GM18519 (cell line): ENCODE results near the gene CELF1.
"Not testable (repeated sequence)": the region's sequence is repeated elsewhere in the genome, so short reads cannot be mapped to it uniquely, and the experiment has no call there.

Experiments used
- ATAC-seq: cut with Tn5 transposase; IDR thresholded peaks from one replicate; pipeline ENCODE4 v1.9.1; 2021; ENCODE audit warnings: mild to moderate bottlenecking, moderate library complexity; ENCODE audit not compliant: unreplicated experiment, low FRiP score

The CELF1 gene

DNA sequence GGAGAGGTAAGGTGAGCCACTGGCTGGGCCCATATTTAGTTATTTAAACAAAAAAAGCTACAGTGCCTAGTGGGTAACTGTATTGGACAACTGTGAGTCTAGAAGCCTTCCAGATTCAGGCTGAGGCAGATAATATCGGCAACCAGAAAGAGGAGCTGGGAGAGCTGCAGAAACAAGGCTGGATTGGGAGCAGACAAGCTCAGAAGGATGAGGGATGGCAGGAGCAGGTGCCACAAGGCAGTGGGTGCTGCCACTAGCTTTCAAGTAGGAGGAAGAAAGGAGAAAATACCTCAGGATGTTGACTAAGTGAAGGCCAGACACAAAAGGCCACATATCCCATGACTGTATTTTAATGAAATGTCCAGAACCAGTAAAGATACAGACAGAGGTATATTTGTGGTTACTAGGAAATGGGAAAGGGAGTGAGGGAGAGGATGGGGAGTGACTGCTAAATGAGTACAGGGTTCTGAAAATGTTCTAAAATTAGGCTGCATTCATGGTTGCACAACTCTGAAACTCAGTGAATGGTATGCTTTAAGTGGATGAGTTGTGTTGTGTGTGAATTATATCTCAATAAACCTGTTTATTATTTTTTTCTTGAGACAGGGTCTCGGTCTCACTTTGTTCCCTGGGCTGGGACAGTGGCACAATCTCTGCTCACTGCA lies 92.2 kb downstream of the CELF1 start:
- no peak for ATAC-seq

DNA sequence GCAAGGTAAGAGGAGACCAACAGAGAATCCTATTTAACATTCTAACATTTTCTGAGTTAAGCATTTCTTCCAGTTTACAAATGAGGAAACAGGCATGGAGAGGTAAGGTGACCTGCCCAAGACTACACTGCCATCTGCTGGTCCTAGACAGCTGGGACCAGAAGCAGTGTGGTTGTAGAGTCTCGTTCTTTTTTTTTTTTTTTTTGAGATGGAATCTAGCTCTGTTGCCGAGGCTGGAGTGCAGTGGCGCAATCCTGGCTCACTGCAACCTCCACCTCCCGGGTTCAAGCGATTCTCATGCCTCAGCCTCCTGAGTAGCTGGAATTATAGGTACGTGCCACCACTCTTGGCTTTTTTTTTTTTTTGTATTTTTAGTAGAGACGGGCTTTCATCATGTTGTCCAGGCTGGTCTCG lies 98.7 kb downstream of the CELF1 start:
- not testable (repeated sequence) for ATAC-seq

DNA sequence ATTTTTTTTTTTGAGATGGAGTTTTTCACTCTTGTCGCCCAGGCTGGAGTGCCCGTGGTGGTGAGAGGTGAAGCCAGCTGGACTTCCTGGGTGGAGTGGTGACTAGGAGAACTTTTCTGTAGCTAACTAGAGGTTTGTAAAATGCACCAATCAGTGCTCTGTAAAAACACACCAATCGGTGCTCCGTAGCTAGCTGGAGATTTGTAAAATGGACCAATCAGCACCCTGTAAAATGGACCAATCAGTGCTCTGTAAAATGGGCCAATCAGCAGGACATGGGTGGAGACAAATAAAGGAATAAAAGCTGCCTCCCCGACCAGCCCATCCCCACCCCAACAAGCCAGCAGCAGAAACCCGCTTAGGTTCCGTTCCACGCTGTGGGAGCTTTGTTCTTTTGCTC lies 99.6 kb downstream of the CELF1 start:
- no peak for ATAC-seq

DNA sequence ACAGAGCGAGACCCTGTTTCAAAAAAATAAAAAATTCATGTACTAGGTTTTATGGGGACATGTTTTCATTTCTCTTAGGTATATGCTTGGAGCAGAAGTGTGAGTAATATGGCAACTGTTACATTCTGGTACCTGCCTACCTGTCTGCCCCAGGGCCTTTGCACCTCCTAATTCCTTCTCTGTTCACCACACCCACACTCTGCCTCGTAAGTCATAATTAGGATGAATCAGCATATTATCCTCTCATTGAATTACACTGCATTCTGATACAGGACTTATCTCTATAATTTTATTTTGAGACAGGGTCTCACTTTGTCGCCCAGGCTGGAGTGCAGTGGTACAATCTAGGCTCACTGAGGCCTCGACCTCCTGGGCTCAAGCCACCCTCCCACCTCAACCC lies 100.9 kb downstream of the CELF1 start:
- ATAC-seq, result no peak

DNA sequence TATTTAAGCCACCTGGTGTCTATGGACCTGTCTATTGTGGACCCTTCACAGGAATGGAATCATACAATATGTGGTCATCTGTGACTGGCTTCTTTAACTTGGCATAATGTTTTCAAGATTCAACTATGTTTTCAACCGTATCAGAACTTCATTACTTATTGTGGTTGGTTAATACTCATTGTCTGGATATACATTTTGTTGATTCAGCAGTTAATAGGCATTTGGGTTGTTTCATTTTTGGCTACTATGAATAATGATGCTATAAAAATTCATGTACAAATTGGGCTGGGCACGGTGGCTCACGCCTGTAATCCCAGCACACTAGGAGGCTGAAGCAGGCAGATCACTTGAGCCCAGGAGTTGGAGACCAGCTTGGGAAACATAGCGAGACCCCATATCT lies 101.5 kb downstream of the CELF1 start:
- no peak for ATAC-seq

DNA sequence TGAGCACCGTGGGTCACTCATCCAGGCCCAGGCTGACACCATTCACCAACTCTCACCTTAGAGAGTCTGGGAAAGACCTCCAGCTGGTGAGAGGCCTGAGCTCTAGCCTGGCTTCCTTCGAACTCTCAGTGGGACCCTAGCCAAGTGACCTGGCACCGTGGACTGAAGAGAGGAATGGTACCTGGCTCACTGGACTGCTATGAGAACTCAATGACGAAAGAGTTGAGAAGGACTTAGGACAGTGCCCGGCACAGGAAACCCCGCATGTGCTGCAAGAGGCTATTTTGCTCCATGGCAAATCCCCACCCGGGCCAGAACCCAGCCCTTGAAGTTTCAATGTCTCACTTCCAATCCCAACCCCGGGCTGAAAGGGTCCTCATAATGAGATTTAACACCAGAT lies 103.4 kb downstream of the CELF1 start:
- no peak for ATAC-seq

DNA sequence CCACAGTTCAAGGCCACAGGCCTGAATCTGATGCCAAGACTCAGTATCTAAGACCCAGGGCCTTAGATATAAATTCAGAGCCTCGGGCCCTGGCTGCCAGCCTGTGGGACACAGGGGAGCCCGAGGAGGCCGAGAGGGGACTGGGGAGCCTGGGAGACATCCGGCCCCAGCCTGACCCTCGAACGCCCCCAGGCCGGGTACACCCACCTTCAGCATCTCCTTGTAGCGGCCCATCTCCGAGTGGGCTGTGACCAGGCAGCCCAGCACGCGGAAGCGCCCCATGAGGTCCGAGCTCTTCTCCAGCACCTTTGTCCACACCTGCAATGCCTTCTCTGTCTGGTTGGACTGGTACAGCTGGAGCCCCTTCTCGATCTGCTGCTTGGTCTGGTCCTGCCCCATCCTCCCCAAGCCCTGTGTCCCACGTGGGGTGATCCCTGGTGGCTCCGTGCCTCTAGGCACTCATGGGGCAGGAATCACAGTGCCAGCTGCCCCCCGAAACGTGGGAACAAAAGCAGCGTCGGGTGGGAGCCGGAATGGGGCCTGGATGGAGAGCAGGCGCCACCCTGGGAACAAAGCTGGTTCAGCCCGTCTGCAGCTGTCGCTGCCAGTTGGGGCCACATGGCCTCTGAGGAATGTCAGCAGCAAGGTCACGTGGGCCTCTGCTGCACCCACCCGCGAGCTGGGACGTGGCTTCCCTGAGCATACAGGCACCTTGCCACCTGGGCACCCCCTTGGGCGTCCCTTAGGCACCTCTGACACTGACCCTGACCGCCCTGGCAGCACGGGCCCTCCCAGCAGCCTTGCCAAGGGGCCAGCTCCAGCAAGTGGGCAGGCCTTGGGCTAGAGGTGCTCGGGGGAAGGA lies 104.1 kb downstream of the CELF1 start, which contains the start of gene RAPSN:
Gene RAPSN, minus strand, starts transcription at position 571 of the 862 bp plus-strand sequence. Its CDS starts 172 bp downstream, at position 399.
- ATAC-seq, result no peak

DNA sequence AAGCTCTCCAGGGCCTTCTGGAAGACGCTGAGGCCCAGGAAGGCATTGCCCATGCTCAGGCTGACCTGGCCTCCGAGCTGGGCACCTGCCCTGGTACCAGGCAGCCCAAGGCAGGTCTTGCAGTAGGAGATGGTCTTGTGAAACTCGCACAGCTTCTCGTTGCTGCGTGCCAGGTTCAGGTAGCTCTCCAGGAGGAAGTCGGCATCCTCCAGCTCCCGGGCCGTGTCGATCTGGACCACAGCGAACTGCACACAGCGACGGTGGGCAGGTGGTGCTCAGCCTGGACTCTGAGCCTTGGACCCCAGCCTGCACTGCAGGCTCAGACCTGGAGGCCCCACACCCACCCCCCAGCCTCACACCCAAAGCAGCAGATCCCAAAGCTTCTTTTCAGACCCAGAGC lies 105.0 kb downstream of the CELF1 start:
- no peak for ATAC-seq

DNA sequence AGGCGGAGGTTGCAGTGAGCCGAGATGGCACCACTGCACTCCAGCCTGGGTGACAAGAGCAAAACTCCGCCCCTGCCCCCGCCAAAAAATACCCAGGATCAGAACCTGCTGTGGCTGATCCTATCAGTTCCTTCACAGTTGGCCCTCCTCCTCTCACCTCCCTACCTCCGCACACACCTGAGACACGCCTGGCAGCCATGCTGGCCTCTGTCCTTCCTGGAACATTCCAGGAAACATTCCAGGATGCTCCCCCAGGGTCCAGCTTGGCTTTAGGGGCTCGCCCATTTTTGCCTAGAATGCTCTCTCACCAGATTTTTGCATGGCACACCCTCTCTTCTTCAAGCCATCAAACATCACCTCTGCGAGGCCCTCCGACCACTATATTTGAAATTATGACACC lies 106.1 kb downstream of the CELF1 start:
- no peak for ATAC-seq

DNA sequence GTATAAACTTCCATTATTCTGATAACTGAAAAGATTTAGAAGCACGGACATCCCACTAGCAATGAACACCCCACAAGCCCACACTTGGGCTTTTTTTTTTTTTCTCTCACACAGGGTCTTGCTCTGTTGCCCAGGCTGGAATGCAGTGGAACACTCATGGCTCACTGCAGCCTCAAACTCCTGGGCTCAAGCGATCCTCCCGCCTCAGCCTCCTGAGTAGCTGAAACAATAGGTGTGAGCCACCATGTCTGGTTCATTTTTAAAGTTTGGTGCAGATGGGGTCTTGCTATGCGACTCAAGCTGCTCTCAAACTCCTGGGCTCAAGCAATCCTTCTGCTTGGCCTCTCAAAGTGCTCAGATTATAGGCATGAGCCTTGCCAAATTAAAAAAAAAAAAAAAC lies 107.1 kb downstream of the CELF1 start:
- no peak for ATAC-seq

DNA sequence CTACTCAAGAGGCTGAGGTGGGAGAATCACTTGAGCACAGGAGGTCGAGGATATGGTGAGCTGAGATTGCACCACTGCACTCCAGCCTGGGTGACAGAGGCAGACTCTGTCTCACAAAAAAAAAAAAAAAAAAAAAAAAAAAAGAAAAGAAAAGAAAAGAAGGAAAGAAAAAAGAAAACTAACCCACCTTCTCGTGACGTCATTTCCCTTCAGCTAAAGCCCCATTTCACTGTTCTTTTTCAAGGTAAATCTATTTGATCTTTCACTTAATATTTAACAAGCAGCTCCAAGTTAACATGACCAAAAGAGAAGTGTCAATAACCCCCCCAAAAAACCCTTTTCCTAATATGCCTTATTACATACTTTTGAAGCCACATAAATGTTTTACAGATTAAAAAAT lies 109.1 kb downstream of the CELF1 start:
- no peak for ATAC-seq

DNA sequence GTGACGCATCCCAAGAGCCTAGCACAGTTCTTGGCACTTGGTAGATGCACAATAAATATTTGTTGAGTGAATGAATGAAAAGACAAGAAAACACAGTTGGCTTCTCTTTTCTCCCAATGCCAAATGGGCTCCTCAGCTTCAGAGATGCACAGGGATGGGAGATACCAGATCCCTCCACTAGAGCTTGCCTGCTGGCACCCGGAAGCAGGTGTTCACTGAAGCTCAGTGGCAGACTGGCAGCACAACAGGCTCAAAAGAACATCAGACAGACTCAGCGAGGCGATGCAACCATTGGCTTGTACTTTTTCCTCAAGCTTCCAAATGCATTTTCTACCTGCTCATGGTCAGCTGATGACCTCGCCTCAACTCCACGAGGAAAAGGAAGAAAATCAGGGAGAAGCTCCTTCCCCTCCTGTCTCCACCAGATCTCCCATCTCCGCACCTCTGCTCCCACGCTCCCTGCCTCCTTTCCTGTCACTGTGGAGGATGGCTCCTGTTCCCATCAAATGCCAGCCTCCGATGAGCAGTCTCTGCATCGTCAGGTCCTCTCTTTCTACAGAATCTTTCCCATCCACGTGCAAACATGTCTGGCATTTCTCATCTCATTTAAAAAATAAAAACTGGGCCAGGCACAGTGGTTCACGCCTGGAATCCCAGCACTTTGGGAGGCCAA lies 109.8 kb downstream of the CELF1 start:
- ATAC-seq, result no peak

DNA sequence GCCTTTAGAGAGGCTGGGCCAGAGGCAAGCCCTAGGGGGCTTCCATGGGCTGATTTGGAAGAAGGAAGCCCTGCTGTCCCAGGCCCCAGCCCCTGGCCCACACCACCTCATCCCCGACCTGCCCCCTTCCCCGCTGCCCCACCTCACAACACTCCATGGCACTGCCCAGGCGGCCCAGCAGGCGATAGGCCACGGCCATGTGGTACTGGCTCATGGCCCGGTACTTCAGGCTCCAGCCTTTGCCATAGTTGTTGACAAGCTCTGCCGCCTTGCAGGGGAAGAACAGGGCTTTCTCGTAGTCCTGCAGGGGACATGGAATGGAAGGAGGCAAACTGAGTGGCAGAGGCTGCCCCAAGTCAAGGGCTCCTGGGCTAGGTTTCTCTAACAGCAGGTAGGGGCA lies 110.4 kb downstream of the CELF1 start:
- no peak for ATAC-seq

DNA sequence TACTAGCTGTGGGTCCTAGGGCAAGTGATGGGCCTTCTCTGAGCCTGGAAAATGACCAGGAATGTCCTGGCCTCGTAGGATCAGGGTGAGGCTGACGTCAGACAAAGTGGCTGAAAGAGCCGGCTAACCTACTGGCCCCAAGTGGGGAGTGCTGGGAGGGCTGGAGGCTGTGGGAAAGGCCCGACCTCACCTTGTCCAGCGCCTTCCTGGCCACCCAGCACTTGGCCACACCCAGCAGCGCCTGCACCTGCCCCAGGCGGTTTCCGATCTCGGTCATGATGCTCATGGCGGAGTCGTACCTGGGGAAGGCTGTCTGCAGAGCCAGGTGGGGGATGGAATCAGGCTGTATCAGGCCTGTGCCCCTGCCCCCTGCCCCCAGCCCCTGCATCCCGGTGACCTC lies 111.5 kb downstream of the CELF1 start:
- ATAC-seq, result no peak

DNA sequence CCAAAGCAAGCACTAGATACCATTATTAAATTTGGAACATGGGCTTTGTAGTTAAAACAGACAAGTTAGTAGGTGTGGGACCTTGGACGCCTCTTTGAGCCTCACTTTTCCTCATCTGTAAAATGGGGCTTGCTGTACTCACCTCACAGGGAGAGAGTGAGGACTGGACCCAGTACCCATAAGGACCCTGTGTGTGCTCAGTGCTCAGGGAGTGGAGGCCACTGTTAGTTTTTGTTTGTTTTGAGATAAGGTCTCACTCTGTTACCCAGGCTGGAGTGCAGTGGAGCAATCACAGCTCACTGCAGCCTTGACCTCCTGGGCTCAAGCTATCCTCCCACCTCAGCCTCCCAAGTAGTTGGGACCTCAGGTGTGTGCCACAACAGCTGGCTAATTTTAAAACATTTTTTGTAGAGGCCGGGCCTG lies 112.9 kb downstream of the CELF1 start:
- ATAC-seq, result no peak

DNA sequence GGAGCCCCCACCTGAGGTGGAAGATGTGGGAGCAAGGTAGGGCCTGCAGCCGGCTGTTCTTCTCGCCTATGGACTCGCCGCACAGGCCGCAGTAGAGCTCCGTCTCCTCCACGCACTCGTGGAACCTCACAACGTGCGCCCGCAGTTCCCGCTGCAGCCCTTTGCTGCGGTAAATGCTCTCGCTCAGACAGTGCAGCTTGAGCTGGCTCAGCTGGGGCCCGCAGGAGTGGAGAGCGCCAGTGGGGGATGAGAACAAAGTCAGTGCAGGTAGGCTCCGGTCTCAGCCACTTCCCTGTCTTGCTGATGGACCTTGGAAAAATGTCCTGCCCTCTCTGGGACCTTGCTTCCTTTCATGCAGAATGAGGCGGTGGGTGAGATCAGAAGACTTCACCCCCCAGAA lies 114.2 kb downstream of the CELF1 start:
- ATAC-seq, result no peak

DNA sequence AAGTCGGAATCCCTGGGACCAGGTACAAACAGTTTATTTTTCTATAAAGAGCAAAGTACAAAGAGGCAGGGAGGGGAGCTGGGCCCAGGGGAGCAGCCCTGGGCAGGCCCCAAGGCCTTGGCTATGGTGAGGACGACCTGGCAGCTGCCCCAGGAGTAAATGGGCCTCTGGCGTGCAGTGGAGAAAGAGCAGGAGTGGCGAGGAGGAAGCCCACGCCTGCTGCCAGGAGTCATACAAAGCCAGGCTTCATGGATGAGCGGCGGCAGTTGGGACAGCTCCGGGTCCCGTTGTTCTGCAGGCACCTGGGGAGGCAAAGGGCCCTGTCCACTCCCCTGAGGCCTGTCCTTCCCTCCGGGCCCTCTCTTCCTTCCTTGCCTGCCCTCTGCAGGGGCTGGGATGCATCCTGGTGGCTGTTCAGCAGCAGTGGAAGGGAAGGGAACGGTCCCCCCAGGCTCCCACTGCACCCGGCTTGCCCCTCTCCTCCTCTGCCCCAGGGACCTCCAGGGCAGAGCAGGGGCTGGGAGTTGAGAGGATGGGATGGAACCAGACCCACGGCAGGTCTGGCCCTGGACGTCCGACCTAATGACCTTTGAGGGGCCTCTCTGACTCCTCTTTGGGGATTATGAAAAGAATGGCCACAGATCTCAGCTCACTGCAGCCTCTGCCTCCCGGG lies 115.0 kb downstream of the CELF1 start:
- no peak for ATAC-seq

DNA sequence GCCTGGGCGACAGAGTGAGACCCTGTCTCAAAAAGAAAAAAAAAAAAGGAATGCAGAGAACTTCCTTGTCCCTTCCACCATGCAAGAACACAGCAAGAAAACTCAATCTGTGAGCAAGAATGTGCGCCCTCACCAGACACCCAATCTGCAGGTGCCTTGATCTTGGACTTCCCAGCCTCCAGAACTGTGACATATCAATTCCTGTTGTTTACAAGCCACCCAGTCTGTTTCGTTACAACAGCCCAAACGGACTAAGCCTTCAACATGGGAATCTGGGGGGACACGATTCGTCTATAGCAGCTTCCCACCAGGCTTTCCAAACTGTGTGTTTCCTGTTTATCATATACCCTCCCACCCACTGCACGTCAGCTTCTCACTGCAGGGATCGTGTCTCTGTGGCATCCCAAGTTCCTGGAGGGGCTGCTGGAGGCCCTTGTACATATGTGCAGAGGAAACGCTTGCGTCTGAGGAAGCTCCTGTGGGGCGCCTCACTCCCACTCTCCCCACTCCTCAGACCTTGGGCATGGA lies 115.7 kb downstream of the CELF1 start:
- no peak for ATAC-seq

DNA sequence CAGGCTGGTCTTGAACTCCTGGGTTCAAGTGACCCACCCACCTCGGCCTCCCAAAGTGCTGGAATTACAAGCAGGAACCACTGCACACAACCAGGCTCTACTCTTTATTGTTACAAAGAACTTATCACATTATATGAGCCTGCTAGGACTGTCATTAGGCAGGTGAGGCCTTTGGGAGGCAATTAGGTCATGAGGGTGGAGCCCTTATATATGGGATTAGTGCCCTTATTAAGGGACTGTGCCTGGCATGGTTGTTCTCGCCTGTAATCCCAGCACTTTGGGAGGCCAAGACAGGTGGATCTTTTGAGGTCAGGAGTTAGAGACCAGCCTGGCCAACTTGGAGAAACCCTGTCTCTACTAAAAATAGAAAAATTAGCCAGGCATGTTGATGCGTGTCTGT lies 116.2 kb downstream of the CELF1 start:
- no peak for ATAC-seq

DNA sequence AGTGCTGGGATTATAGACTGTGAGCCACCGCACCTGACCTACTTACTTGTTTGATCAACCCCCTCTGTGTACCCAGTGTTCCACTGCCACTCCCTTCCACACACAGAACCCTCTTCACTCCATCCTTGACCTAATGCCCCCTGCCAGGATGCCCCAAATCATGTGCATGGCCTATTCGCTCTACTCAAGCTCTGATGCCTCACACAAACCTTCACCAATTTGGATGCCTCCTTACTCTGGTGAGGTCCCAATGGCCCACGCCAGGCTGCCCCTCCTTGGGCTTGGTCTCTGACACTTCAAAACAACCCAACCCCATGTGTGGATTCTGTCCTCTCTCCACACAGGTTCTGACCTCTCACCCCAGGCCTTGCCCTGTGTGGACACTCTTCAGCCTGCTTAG lies 117.2 kb downstream of the CELF1 start:
- ATAC-seq, result no peak
